VCaP (cell line): Measurements from ENCODE around the gene COL27A1.

ENCODE experiments used
- H3K27ac ChIP-seq: fragments of 450-650 bp; 2 replicates; pipeline ENCODE4 v1.5.1; 2017
- CTCF ChIP-seq: fragments of 450-650 bp; conservative IDR thresholded peaks from 2 replicates; pipeline ENCODE4 v1.5.1; 2017; ENCODE audit warnings: mild to moderate bottlenecking, moderate library complexity

COL27A1 gene

DNA sequence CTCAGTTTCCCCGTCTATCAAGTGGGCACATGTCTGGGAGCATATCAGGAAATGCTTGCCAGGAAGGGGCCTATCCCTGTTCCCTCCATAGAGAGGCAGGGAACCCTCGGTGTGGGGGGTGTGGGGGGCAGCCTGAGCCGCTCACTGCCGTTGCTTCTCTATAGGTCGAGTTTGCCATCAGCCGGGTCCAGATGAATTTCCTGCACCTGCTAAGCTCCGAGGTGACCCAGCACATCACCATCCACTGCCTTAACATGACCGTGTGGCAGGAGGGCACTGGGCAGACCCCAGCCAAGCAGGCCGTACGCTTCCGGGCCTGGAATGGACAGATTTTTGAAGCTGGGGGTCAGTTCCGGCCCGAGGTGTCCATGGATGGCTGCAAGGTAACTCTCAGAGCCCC lies 153.8 kb downstream of the COL27A1 start:
- H3K27ac ChIP-seq = no peak overlapping the region
- no peak for TF ChIP-seq CTCF

DNA sequence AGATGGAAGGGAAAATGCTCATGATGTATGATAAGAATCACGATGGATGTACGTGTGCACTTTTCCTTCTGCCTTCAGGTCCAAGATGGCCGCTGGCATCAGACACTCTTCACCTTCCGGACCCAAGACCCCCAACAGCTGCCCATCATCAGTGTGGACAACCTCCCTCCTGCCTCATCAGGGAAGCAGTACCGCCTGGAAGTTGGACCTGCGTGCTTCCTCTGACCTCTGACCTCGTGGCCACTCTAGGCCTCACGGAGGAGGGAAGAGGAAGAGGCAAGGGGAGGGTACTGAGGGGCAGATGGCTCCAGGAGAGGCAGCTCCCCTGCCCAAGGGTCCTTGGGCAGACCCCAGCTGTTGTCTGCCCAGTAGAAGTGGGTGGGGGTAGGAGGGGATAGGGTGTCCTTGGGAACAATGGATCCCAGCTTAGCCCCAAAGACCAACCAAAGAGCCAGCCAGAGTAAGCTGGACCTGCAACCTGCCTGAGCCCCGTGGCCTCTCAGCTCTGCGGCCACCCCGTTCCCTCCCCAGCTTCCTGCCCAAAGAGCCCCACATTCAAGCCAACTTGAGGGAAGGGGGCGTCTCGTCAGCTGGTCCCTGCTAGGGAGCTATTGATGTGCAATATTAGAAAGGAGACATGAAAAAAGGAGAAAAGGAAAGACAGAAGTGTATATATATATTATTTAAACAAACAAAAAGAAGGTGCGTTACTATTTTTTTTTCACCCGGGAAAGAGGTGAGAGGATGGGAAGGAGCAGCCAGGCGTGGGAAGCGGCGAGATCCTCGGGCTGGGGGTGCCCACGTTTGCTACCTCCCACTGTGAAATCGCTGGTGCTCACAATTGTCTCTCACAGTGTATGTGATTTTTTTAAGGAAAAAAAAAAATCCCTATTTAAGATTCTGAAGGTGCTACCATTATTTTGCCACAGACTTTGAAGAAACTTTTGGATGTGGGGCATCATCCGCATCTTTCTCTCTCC lies 155.4 kb downstream of the COL27A1 start:
- no peak overlapping the region for H3K27ac ChIP-seq
- TF ChIP-seq CTCF = no peak

GRCh38 chr9:114311571-114312512 lies 156.5 kb downstream of the COL27A1 start:
- H3K27ac ChIP-seq = no peak overlapping the region
- no peak for TF ChIP-seq CTCF

DNA sequence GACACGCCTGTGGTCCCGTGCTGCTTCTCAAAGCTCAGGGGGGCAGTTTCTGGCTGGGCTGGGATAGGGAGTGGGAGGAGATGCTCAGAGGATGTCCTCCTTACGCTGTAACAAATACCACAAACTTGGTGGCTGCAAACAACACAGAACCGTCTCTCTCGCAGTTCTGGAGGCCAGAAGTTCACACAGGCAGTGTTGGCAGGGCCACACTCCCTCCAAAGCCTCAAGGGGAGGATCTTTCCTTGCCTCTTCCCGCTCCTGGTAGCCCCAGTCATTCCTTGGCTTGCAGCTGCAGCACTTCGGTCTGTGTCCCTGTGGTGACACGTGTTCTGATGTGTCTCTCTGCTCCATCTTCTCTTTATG lies 157.2 kb downstream of the COL27A1 start:
- H3K27ac ChIP-seq = no peak overlapping the region
- no peak for TF ChIP-seq CTCF

DNA sequence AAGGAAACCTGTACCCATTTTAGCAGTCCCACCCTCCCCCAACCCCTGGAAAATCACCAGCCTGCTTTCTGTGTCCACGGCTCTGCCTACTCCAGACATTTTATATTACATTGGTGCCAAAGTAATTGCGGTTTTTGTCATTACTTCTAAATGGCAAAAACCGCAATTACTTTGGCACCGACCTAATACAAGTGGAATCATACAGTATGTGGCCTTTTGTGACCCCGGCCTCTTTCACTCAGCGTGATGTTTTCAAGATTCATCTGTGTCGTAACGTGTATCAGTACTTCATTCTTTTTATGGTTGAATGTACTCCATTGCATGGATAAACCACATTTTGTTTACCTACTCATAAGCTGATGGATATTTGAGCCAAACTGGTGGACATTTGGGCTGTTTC lies 157.8 kb downstream of the COL27A1 start:
- no peak overlapping the region for H3K27ac ChIP-seq
- TF ChIP-seq CTCF = no peak

DNA sequence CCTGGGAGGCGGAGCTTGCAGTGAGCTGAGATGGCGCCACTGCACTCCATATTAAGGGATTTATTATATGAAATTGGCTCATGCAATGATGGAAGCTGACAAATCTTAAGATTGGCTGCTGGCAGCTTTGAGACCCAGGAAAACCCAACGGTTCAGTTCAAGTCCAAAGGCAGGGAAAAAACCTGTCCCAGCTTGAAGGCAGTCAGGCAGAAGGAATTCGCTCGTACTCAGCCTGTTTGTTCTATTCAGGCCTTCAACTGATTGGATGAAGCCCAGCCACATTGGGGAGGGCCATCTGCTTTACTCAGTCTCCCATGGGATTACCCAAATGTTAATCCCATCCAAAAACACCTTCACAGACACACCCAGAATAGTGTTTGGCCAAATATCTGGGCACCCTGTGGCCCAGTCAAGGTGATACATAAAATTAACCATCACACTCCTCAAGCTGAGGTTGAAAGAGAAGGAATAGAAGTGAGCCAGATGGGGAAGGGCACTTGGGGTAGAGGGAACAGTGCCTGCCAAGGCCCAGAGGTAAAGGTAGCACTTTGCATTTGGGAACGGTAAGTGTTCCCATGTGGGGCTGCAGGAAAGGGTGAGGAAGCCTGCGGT lies 159.0 kb downstream of the COL27A1 start:
- TF ChIP-seq CTCF = no peak
- H3K27ac ChIP-seq = no peak overlapping the region
